NCI-H2107 (cell line): ENCODE results near the gene LRRC51.
"Not testable (repeated sequence)": the region's sequence is repeated elsewhere in the genome, so short reads cannot be mapped to it uniquely, and the experiment has no call there.

Experiments
- DNase-seq: peaks from one replicate; lab custom pipeline; 2025; lab: John Stamatoyannopoulos, UW

The LRRC51 gene

GRCh38 chr11:72111300-72112142, 30.9 kb downstream of the LRRC51 start:
- DNase-seq: no peak

- DNase-seq: peak; percentile 95
Observed at GRCh38 chr11:72112143-72112977, 31.7 kb downstream of the LRRC51 start, which contains the start of gene ANAPC15. Gene ANAPC15, minus strand, starts transcription at chr11:72112695. Its CDS starts 1,419 bp downstream, at chr11:72111276.

GRCh38 chr11:72112978-72113808, 32.5 kb downstream of the LRRC51 start:
- DNase-seq: no peak

- no peak for DNase-seq
Observed at GRCh38 chr11:72114570-72114969, 33.9 kb downstream of the LRRC51 start.

- DNase-seq: no peak
Observed at GRCh38 chr11:72116019-72116755, 35.5 kb downstream of the LRRC51 start.

- no peak for DNase-seq
Observed at GRCh38 chr11:72119198-72119597, 38.5 kb downstream of the LRRC51 start.

- no peak for DNase-seq
Observed at GRCh38 chr11:72120930-72121329, 40.3 kb downstream of the LRRC51 start.

- no peak for DNase-seq
Observed at GRCh38 chr11:72122607-72123006, 42.0 kb downstream of the LRRC51 start.

- no peak for DNase-seq
Observed at GRCh38 chr11:72123117-72123653, 42.5 kb downstream of the LRRC51 start.

GRCh38 chr11:72124046-72124445, 43.4 kb downstream of the LRRC51 start:
- DNase-seq: no peak

GRCh38 chr11:72125956-72126355, 45.3 kb downstream of the LRRC51 start:
- DNase-seq: no peak

GRCh38 chr11:72127923-72128322, 47.3 kb downstream of the LRRC51 start:
- no peak for DNase-seq

GRCh38 chr11:72129381-72129780, 48.7 kb downstream of the LRRC51 start:
- DNase-seq: no peak

- DNase-seq: no peak
Observed at GRCh38 chr11:72132646-72133045, 52.0 kb downstream of the LRRC51 start.

GRCh38 chr11:72135473-72135872, 54.8 kb downstream of the LRRC51 start, which contains the start of gene FOLR3:
Gene FOLR3, plus strand, starts transcription at chr11:72135725. Its CDS starts 228 bp downstream, at chr11:72135953.
- DNase-seq: not testable (repeated sequence)

- no peak for DNase-seq
Observed at GRCh38 chr11:72135891-72136683, 55.4 kb downstream of the LRRC51 start.

GRCh38 chr11:72136684-72137262, 56.1 kb downstream of the LRRC51 start:
- DNase-seq: no peak

- no peak for DNase-seq
Observed at GRCh38 chr11:72138821-72139390, 58.3 kb downstream of the LRRC51 start.

- DNase-seq: no peak
Observed at GRCh38 chr11:72139500-72139899, 58.9 kb downstream of the LRRC51 start.
